Measurements from ENCODE around the gene RNASE8. TPM values are rescaled to one million over a fixed set of nuclear protein-coding genes. Genes with fewer than 3 reads are reported as not detected.

The RNASE8 gene
- total and polyA plus RNA-seq, 10 of the 15 experiments (the other 5 are each of a cell fraction or from before 2014, with no cell fraction given), result not detected

- TF ChIP-seq EP300 (IDR thresholded peaks at IDR 0.05; ENCODE audit: borderline replicate concordance in 1 of 2, control insufficient read depth in 1 of 2, low read depth in 2 of 2, low read length in 2 of 2), result no peak
- peak; percentile 33; the same call in 1 of the 2 replicates for TF ChIP-seq NFYA (IDR thresholded peaks at IDR 0.05; ENCODE audit: borderline replicate concordance, low read depth, low read length)
- no peak for TF ChIP-seq E2F4 (IDR thresholded peaks at IDR 0.05; ENCODE audit: low read depth, low read length)
- TF ChIP-seq CREB1 (IDR thresholded peaks at IDR 0.05; ENCODE audit: low read depth), result peak; percentile 62; the same call in 1 of the 2 replicates
- TF ChIP-seq, protein P1, sequence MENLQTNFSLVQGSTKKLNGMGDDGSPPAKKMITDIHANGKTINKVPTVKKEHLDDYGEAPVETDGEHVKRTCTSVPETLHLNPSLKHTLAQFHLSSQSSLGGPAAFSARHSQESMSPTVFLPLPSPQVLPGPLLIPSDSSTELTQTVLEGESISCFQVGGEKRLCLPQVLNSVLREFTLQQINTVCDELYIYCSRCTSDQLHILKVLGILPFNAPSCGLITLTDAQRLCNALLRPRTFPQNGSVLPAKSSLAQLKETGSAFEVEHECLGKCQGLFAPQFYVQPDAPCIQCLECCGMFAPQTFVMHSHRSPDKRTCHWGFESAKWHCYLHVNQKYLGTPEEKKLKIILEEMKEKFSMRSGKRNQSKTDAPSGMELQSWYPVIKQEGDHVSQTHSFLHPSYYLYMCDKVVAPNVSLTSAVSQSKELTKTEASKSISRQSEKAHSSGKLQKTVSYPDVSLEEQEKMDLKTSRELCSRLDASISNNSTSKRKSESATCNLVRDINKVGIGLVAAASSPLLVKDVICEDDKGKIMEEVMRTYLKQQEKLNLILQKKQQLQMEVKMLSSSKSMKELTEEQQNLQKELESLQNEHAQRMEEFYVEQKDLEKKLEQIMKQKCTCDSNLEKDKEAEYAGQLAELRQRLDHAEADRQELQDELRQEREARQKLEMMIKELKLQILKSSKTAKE (IDR thresholded peaks at IDR 0.05; ENCODE audit: low read depth, poor library complexity, severe bottlenecking), result no peak
- TF ChIP-seq, protein P2, sequence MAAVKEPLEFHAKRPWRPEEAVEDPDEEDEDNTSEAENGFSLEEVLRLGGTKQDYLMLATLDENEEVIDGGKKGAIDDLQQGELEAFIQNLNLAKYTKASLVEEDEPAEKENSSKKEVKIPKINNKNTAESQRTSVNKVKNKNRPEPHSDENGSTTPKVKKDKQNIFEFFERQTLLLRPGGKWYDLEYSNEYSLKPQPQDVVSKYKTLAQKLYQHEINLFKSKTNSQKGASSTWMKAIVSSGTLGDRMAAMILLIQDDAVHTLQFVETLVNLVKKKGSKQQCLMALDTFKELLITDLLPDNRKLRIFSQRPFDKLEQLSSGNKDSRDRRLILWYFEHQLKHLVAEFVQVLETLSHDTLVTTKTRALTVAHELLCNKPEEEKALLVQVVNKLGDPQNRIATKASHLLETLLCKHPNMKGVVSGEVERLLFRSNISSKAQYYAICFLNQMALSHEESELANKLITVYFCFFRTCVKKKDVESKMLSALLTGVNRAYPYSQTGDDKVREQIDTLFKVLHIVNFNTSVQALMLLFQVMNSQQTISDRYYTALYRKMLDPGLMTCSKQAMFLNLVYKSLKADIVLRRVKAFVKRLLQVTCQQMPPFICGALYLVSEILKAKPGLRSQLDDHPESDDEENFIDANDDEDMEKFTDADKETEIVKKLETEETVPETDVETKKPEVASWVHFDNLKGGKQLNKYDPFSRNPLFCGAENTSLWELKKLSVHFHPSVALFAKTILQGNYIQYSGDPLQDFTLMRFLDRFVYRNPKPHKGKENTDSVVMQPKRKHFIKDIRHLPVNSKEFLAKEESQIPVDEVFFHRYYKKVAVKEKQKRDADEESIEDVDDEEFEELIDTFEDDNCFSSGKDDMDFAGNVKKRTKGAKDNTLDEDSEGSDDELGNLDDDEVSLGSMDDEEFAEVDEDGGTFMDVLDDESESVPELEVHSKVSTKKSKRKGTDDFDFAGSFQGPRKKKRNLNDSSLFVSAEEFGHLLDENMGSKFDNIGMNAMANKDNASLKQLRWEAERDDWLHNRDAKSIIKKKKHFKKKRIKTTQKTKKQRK (IDR thresholded peaks at IDR 0.05; ENCODE audit: low read depth, low read length), result no peak
- peak; percentile 100 for TF ChIP-seq SMC3 (IDR thresholded peaks at IDR 0.05; ENCODE audit: borderline replicate concordance, low read length)
- TF ChIP-seq ZBTB4 (CRISPR knock-in tag; IDR thresholded peaks at IDR 0.05), result no peak
- TF ChIP-seq CEBPB (IDR thresholded peaks at IDR 0.05; ENCODE audit: borderline replicate concordance in 1 of 2, low read depth in 2 of 2, low read length in 2 of 2), result no peak
- TF ChIP-seq CREM (IDR thresholded peaks at IDR 0.05; ENCODE audit: low read depth), result peak; percentile 69; the same call in 1 of the 2 replicates
- no peak for TF ChIP-seq CHD1 (IDR thresholded peaks at IDR 0.05; ENCODE audit: low read depth, low read length)
- no peak for TF ChIP-seq ZNF274 (IDR thresholded peaks at IDR 0.05; ENCODE audit: insufficient read depth, insufficient read length)
- TF ChIP-seq RAD51 (IDR thresholded peaks at IDR 0.05), result no peak
- no peak for TF ChIP-seq BMI1 (IDR thresholded peaks at IDR 0.05; ENCODE audit: borderline replicate concordance)
- TF ChIP-seq BRCA1 (IDR thresholded peaks at IDR 0.05; ENCODE audit: low read depth, low read length), result no peak
- TF ChIP-seq GABPA (IDR thresholded peaks at IDR 0.05; ENCODE audit: low read depth), result no peak
- peak; percentile 61 for TF ChIP-seq RUNX3 (IDR thresholded peaks at IDR 0.05; ENCODE audit: low read length)
Measured at GRCh38 chr14:21092273-21093011, 34.8 kb downstream of the RNASE8 start (continued).

Data from GM12878 (cell line).